HEK293 (cell line): ENCODE results near the gene ARHGAP30.

Experiments used
- BCL11A ChIP-seq: fragments of 450-650 bp; formaldehyde crosslinking; IDR thresholded peaks from 2 replicates; pipeline ENCODE4 v1.5.1; 2016; ENCODE audit warnings: low read depth, missing biosample characterization, missing genetic modification characterization
- EGR2 ChIP-seq: fragments of 450-650 bp; formaldehyde crosslinking; IDR thresholded peaks from 2 replicates; pipeline ENCODE4 v1.5.1; 2016; ENCODE audit warnings: low read depth, missing biosample characterization, missing genetic modification characterization
- HOXC10 ChIP-seq: sonication (generic); formaldehyde crosslinking; IDR thresholded peaks from 2 replicates; pipeline ENCODE4 v1.8.1; 2023; ENCODE audit warnings: mild to moderate bottlenecking, missing genetic modification reagents
- IKZF3 ChIP-seq: fragments of 450-650 bp; IDR thresholded peaks from 2 replicates; pipeline ENCODE4 v1.5.0; 2018; ENCODE audit warnings: missing biosample characterization, mild to moderate bottlenecking, missing genetic modification characterization, moderate library complexity
- KLF9 ChIP-seq: fragments of 450-650 bp; formaldehyde crosslinking; IDR thresholded peaks from 2 replicates; pipeline ENCODE4 v1.5.1; 2016; ENCODE audit warnings: missing biosample characterization, missing genetic modification characterization, low read depth
- OSR2 ChIP-seq: fragments of 450-650 bp; formaldehyde crosslinking; IDR thresholded peaks from 2 replicates; pipeline ENCODE4 v1.5.1; 2016; ENCODE audit warnings: missing biosample characterization, missing genetic modification characterization
- SP3 ChIP-seq: fragments of 450-650 bp; formaldehyde crosslinking; IDR thresholded peaks from 2 replicates; pipeline ENCODE4 v1.5.1; 2016; ENCODE audit warnings: missing biosample characterization, missing genetic modification characterization
- ZBTB21 ChIP-seq: fragments of 450-650 bp; formaldehyde crosslinking; IDR thresholded peaks from 2 replicates; pipeline ENCODE4 v1.5.1; 2017; ENCODE audit warnings: missing biosample characterization, missing genetic modification characterization
- ZBTB48 ChIP-seq: fragments of 450-650 bp; formaldehyde crosslinking; IDR thresholded peaks from 2 replicates; pipeline ENCODE4 v1.5.1; 2016; ENCODE audit warnings: missing biosample characterization, missing genetic modification characterization
- ZBTB7A ChIP-seq: fragments of 450-650 bp; formaldehyde crosslinking; IDR thresholded peaks from 2 replicates; pipeline ENCODE4 v1.5.1; 2016; ENCODE audit warnings: low read depth, missing biosample characterization, missing genetic modification characterization
- ZFP37 ChIP-seq: fragments of 450-650 bp; formaldehyde crosslinking; IDR thresholded peaks from 2 replicates; pipeline ENCODE4 v1.5.1; 2016; ENCODE audit warnings: missing biosample characterization, missing genetic modification characterization
- ZNF311 ChIP-seq: fragments of 450-650 bp; formaldehyde crosslinking; IDR thresholded peaks from 2 replicates; pipeline ENCODE4 v1.5.1; 2017; ENCODE audit warnings: missing biosample characterization, missing genetic modification characterization, borderline replicate concordance
- ZNF324 ChIP-seq: fragments of 450-650 bp; formaldehyde crosslinking; IDR thresholded peaks from 2 replicates; pipeline ENCODE4 v1.5.1; 2016; ENCODE audit warnings: missing biosample characterization, missing genetic modification characterization
- ZNF341 ChIP-seq: fragments of 450-650 bp; formaldehyde crosslinking; IDR thresholded peaks from 2 replicates; pipeline ENCODE4; 2016; ENCODE audit warnings: low read depth, missing biosample characterization, missing genetic modification characterization
- ZNF596 ChIP-seq: fragments of 450-650 bp; IDR thresholded peaks from 2 replicates; pipeline ENCODE4 v1.5.0; 2018; ENCODE audit warnings: missing biosample characterization, mild to moderate bottlenecking, missing genetic modification characterization, moderate library complexity
- ZNF76 ChIP-seq: fragments of 450-650 bp; formaldehyde crosslinking; IDR thresholded peaks from 2 replicates; pipeline ENCODE4; 2016; ENCODE audit warnings: low read depth, missing biosample characterization, missing genetic modification characterization, borderline replicate concordance
- ZNF843 ChIP-seq: fragments of 450-650 bp; formaldehyde crosslinking; IDR thresholded peaks from 2 replicates; pipeline ENCODE4 v1.5.1; 2016; ENCODE audit warnings: missing biosample characterization, missing genetic modification characterization
- TF ChIP-seq, protein P1 (sequence below): fragments of 450-650 bp; formaldehyde crosslinking; conservative IDR thresholded peaks from 2 replicates; pipeline ENCODE4 v1.5.1; 2016; ENCODE audit warnings: low read depth, missing biosample characterization, missing genetic modification characterization
- TF ChIP-seq, protein P2 (sequence below): fragments of 450-650 bp; formaldehyde crosslinking; IDR thresholded peaks from 2 replicates; pipeline ENCODE4 v1.5.1; 2016; ENCODE audit warnings: missing biosample characterization, missing genetic modification characterization
- TF ChIP-seq, protein P3 (sequence below): fragments of 450-650 bp; formaldehyde crosslinking; IDR thresholded peaks from 2 replicates; pipeline ENCODE4 v1.5.1; 2016; ENCODE audit warnings: missing biosample characterization, missing genetic modification characterization
- TF ChIP-seq, protein P4 (sequence below): fragments of 450-650 bp; formaldehyde crosslinking; IDR thresholded peaks from 2 replicates; pipeline ENCODE4 v1.5.1; 2016; ENCODE audit warnings: missing biosample characterization, missing genetic modification characterization
- TF ChIP-seq, protein P5 (sequence below): fragments of 450-650 bp; formaldehyde crosslinking; optimal IDR thresholded peaks from 2 replicates; pipeline ENCODE3; 2016; ENCODE audit warnings: missing biosample characterization, mild to moderate bottlenecking, missing genetic modification characterization
- TF ChIP-seq, protein P6 (sequence below): fragments of 450-650 bp; formaldehyde crosslinking; IDR thresholded peaks from 2 replicates; pipeline ENCODE4 v1.5.1; 2016; ENCODE audit warnings: missing biosample characterization, missing genetic modification characterization

ARHGAP30 gene

DNA sequence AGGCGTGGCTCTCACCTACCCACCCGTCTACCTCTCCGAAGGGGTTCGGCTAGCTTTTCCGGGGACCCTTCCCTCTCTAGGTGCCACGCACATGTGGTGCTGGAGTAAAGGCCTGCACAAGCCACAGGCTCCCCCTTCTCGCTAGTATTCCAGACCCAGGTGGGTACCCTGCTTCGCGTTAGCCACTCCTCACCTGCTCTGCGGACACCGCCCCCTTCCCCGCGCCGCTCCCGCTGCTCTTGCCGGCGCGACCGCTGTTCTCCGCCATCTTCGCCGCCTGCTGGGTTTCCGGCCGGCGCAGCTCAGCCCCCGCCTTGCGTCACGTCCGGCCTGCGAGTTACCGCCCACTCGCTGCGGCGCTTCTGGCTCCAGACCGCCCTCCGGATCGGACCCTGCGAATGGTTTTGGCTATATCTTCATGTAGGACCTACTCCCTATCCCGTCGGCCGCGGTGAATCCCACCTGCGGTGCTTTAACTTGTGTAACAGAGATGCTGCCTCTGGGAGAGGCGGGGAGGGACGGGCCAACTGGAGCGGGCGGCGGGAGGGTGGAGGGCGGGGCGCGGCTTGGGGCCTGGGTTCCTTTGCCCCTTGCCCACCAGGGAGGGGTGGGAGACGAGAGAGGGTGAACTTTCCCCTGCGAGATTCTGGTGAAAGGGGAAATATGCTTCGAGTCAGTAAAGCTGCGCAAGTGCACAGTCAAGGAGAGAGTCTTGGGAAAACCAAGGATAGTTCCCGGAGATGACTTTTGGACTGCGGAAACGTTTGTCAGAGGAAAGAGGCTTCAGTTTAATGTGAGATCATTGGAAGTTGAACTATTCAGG is 48.3 kb upstream of the ARHGAP30 start, which contains the start of the genes NIT1 and PFDN2 (continued):
- TF ChIP-seq, protein P1, sequence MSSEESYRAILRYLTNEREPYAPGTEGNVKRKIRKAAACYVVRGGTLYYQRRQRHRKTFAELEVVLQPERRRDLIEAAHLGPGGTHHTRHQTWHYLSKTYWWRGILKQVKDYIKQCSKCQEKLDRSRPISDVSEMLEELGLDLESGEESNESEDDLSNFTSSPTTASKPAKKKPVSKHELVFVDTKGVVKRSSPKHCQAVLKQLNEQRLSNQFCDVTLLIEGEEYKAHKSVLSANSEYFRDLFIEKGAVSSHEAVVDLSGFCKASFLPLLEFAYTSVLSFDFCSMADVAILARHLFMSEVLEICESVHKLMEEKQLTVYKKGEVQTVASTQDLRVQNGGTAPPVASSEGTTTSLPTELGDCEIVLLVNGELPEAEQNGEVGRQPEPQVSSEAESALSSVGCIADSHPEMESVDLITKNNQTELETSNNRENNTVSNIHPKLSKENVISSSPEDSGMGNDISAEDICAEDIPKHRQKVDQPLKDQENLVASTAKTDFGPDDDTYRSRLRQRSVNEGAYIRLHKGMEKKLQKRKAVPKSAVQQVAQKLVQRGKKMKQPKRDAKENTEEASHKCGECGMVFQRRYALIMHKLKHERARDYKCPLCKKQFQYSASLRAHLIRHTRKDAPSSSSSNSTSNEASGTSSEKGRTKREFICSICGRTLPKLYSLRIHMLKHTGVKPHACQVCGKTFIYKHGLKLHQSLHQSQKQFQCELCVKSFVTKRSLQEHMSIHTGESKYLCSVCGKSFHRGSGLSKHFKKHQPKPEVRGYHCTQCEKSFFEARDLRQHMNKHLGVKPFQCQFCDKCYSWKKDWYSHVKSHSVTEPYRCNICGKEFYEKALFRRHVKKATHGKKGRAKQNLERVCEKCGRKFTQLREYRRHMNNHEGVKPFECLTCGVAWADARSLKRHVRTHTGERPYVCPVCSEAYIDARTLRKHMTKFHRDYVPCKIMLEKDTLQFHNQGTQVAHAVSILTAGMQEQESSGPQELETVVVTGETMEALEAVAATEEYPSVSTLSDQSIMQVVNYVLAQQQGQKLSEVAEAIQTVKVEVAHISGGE (tag by site-specific recombination): peak; percentile 89
- no peak for TF ChIP-seq IKZF3
- peak; percentile 62; the same call in 1 of the 2 replicates for TF ChIP-seq ZBTB48 (tag by site-specific recombination)
- peak; percentile 84 for TF ChIP-seq EGR2 (tag by site-specific recombination)
- peak; percentile 77; the same call in 1 of the 2 replicates for TF ChIP-seq ZFP37 (tag by site-specific recombination)
- peak; percentile 57 for TF ChIP-seq ZNF843 (tag by site-specific recombination)
- TF ChIP-seq SP3: peak; percentile 91
- TF ChIP-seq, protein P2, sequence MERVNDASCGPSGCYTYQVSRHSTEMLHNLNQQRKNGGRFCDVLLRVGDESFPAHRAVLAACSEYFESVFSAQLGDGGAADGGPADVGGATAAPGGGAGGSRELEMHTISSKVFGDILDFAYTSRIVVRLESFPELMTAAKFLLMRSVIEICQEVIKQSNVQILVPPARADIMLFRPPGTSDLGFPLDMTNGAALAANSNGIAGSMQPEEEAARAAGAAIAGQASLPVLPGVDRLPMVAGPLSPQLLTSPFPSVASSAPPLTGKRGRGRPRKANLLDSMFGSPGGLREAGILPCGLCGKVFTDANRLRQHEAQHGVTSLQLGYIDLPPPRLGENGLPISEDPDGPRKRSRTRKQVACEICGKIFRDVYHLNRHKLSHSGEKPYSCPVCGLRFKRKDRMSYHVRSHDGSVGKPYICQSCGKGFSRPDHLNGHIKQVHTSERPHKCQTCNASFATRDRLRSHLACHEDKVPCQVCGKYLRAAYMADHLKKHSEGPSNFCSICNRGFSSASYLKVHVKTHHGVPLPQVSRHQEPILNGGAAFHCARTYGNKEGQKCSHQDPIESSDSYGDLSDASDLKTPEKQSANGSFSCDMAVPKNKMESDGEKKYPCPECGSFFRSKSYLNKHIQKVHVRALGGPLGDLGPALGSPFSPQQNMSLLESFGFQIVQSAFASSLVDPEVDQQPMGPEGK (tag by site-specific recombination): peak; percentile 73
- TF ChIP-seq, protein P3, sequence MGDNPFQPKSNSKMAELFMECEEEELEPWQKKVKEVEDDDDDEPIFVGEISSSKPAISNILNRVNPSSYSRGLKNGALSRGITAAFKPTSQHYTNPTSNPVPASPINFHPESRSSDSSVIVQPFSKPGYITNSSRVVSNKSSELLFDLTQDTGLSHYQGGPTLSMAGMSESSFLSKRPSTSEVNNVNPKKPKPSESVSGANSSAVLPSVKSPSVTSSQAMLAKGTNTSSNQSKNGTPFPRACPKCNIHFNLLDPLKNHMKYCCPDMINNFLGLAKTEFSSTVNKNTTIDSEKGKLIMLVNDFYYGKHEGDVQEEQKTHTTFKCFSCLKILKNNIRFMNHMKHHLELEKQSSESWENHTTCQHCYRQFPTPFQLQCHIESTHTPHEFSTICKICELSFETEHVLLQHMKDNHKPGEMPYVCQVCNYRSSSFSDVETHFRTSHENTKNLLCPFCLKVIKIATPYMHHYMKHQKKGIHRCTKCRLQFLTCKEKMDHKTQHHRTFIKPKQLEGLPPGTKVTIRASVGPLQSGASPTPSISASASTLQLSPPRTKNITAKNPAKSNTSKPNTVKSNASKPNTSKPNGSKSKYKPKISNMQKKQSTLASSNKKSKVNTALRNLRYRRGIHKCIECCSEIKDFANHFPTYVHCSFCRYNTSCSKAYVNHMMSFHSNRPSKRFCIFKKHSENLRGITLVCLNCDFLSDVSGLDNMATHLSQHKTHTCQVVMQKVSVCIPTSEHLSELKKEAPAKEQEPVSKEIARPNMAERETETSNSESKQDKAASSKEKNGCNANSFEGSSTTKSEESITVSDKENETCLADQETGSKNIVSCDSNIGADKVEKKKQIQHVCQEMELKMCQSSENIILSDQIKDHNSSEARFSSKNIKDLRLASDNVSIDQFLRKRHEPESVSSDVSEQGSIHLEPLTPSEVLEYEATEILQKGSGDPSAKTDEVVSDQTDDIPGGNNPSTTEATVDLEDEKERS (tag by site-specific recombination): no peak
- TF ChIP-seq, protein P4, sequence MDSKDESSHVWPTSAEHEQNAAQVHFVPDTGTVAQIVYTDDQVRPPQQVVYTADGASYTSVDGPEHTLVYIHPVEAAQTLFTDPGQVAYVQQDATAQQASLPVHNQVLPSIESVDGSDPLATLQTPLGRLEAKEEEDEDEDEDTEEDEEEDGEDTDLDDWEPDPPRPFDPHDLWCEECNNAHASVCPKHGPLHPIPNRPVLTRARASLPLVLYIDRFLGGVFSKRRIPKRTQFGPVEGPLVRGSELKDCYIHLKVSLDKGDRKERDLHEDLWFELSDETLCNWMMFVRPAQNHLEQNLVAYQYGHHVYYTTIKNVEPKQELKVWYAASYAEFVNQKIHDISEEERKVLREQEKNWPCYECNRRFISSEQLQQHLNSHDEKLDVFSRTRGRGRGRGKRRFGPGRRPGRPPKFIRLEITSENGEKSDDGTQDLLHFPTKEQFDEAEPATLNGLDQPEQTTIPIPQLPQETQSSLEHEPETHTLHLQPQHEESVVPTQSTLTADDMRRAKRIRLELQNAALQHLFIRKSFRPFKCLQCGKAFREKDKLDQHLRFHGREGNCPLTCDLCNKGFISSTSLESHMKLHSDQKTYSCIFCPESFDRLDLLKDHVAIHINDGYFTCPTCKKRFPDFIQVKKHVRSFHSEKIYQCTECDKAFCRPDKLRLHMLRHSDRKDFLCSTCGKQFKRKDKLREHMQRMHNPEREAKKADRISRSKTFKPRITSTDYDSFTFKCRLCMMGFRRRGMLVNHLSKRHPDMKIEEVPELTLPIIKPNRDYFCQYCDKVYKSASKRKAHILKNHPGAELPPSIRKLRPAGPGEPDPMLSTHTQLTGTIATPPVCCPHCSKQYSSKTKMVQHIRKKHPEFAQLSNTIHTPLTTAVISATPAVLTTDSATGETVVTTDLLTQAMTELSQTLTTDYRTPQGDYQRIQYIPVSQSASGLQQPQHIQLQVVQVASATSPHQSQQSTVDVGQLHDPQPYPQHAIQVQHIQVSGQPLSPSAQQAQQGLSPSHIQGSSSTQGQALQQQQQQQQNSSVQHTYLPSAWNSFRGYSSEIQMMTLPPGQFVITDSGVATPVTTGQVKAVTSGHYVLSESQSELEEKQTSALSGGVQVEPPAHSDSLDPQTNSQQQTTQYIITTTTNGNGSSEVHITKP: peak; percentile 92
- peak; percentile 83 for TF ChIP-seq ZNF76
- TF ChIP-seq, protein P5, sequence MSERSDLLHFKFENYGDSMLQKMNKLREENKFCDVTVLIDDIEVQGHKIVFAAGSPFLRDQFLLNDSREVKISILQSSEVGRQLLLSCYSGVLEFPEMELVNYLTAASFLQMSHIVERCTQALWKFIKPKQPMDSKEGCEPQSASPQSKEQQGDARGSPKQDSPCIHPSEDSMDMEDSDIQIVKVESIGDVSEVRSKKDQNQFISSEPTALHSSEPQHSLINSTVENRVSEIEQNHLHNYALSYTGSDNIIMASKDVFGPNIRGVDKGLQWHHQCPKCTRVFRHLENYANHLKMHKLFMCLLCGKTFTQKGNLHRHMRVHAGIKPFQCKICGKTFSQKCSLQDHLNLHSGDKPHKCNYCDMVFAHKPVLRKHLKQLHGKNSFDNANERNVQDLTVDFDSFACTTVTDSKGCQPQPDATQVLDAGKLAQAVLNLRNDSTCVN: peak; percentile 86
- no peak for TF ChIP-seq HOXC10 (CRISPR knock-in tag)
- peak; percentile 82; the same call in 1 of the 2 replicates for TF ChIP-seq ZNF324 (tag by site-specific recombination)
- peak; percentile 96 for TF ChIP-seq KLF9 (tag by site-specific recombination)
- no peak for TF ChIP-seq ZNF311 (tag by site-specific recombination)
- 0 out of 2 replicates have a peak, but pooled peaks have one; percentile 73 for TF ChIP-seq ZBTB7A
- TF ChIP-seq, protein P6, sequence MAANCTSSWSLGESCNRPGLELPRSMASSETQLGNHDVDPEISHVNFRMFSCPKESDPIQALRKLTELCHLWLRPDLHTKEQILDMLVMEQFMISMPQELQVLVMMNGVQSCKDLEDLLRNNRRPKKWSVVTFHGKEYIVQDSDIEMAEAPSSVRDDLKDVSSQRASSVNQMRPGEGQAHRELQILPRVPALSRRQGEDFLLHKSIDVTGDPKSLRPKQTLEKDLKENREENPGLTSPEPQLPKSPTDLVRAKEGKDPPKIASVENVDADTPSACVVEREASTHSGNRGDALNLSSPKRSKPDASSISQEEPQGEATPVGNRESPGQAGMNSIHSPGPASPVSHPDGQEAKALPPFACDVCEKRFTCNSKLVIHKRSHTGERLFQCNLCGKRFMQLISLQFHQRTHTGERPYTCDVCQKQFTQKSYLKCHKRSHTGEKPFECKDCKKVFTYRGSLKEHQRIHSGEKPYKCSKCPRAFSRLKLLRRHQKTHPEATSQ (tag by site-specific recombination): peak; percentile 71; the same call in 1 of the 2 replicates
- peak; percentile 94 for TF ChIP-seq ZNF341 (tag by site-specific recombination)
- 0 out of 2 replicates have a peak, but pooled peaks have one; percentile 26 for TF ChIP-seq ZBTB21 (tag by site-specific recombination)
- no peak for TF ChIP-seq ZNF596 (tag by site-specific recombination)
- TF ChIP-seq BCL11A (tag by site-specific recombination): no peak
- no peak for TF ChIP-seq OSR2
